ENCODE data around the gene RPL18. TPM values are rescaled to one million over a fixed set of nuclear protein-coding genes. Genes with fewer than 3 reads are reported as not detected.
"Not testable (repeated sequence)": the region's sequence is repeated elsewhere in the genome, so short reads cannot be mapped to it uniquely, and the experiment has no call there.

Gene RPL18
- total RNA-seq, 1 donor from 2014 or later: 1,683 TPM

- H3K27ac Mint-ChIP-seq (ENCODE audit: unreplicated experiment): no peak overlapping the region
- peak overlapping the region; percentile 47 for H3K4me3 Mint-ChIP-seq (ENCODE audit: unreplicated experiment)
- peaks cover 5% of the 10 kb centered on the region for H3K27me3 Mint-ChIP-seq (ENCODE audit: unreplicated experiment)
- no peaks in the 10 kb centered on the region for H3K36me3 Mint-ChIP-seq (ENCODE audit: low read depth, unreplicated experiment)
- TF ChIP-seq CTCF (IDR thresholded peaks at IDR 0.05; ENCODE audit: unreplicated experiment): peak; percentile 94
- no peaks in the 10 kb centered on the region for H3K9me3 Mint-ChIP-seq (ENCODE audit: unreplicated experiment)
- peak; percentile 94 for DNase-seq (ENCODE audit: low spot score)
- peaks cover 9% of the 10 kb centered on the region for H3K4me1 Mint-ChIP-seq (ENCODE audit: unreplicated experiment)
These were observed 30.1 kb downstream of the RPL18 start for GRCh38 chr19:48588670-48589401.

- Mint-ChIP-seq H3K4me1 (ENCODE audit: unreplicated experiment) (peaks cover 9% of the 10 kb centered on the region), H3K27me3 (ENCODE audit: unreplicated experiment) (peaks cover 5% of the 10 kb centered on the region), H3K4me3 (ENCODE audit: unreplicated experiment) (no peak overlapping the region), H3K36me3 (ENCODE audit: low read depth, unreplicated experiment) (no peaks in the 10 kb centered on the region), H3K9me3 (ENCODE audit: unreplicated experiment) (no peaks in the 10 kb centered on the region), H3K27ac (ENCODE audit: unreplicated experiment) (no peak overlapping the region)
- no peak for DNase-seq (ENCODE audit: low spot score)
- TF ChIP-seq CTCF (IDR thresholded peaks at IDR 0.05; ENCODE audit: unreplicated experiment): no peak
These were observed 31.6 kb downstream of the RPL18 start for GRCh38 chr19:48587387-48587786.

GRCh38 chr19:48582168-48582567 lies 36.8 kb downstream of the RPL18 start:
- peaks cover 6% of the 10 kb centered on the region for H3K4me1 Mint-ChIP-seq (ENCODE audit: unreplicated experiment)
- no peak for DNase-seq (ENCODE audit: low spot score)
- peaks cover 7% of the 10 kb centered on the region for H3K27me3 Mint-ChIP-seq (ENCODE audit: unreplicated experiment)
- H3K36me3 Mint-ChIP-seq (ENCODE audit: low read depth, unreplicated experiment): no peaks in the 10 kb centered on the region
- no peak overlapping the region for H3K27ac Mint-ChIP-seq (ENCODE audit: unreplicated experiment)
- no peak overlapping the region for H3K4me3 Mint-ChIP-seq (ENCODE audit: unreplicated experiment)
- TF ChIP-seq CTCF (IDR thresholded peaks at IDR 0.05; ENCODE audit: unreplicated experiment): no peak
- no peaks in the 10 kb centered on the region for H3K9me3 Mint-ChIP-seq (ENCODE audit: unreplicated experiment)

GRCh38 chr19:48578891-48579290 lies 40.1 kb downstream of the RPL18 start:
- peaks cover 3% of the 10 kb centered on the region for H3K27me3 Mint-ChIP-seq (ENCODE audit: unreplicated experiment)
- H3K27ac Mint-ChIP-seq (ENCODE audit: unreplicated experiment): no peak overlapping the region
- peaks cover under 1% of the 10 kb centered on the region for H3K4me1 Mint-ChIP-seq (ENCODE audit: unreplicated experiment)
- H3K4me3 Mint-ChIP-seq (ENCODE audit: unreplicated experiment): no peak overlapping the region
- no peak for TF ChIP-seq CTCF (IDR thresholded peaks at IDR 0.05; ENCODE audit: unreplicated experiment)
- no peaks in the 10 kb centered on the region for H3K9me3 Mint-ChIP-seq (ENCODE audit: unreplicated experiment)
- DNase-seq (ENCODE audit: low spot score): no peak
- H3K36me3 Mint-ChIP-seq (ENCODE audit: low read depth, unreplicated experiment): no peaks in the 10 kb centered on the region

GRCh38 chr19:48577908-48578307 lies 41.1 kb downstream of the RPL18 start:
- H3K27ac Mint-ChIP-seq (ENCODE audit: unreplicated experiment): not testable (repeated sequence)

More at GRCh38 chr19:48577908-48578307, 41.1 kb downstream of the RPL18 start:
- H3K4me3 Mint-ChIP-seq (ENCODE audit: unreplicated experiment); H3K36me3 Mint-ChIP-seq (ENCODE audit: low read depth, unreplicated experiment); H3K9me3 Mint-ChIP-seq (ENCODE audit: unreplicated experiment); DNase-seq (ENCODE audit: low spot score); H3K27me3 Mint-ChIP-seq (ENCODE audit: unreplicated experiment); H3K4me1 Mint-ChIP-seq (ENCODE audit: unreplicated experiment): not testable (repeated sequence)
